ENCODE results near the gene PRSS57.

DNA sequence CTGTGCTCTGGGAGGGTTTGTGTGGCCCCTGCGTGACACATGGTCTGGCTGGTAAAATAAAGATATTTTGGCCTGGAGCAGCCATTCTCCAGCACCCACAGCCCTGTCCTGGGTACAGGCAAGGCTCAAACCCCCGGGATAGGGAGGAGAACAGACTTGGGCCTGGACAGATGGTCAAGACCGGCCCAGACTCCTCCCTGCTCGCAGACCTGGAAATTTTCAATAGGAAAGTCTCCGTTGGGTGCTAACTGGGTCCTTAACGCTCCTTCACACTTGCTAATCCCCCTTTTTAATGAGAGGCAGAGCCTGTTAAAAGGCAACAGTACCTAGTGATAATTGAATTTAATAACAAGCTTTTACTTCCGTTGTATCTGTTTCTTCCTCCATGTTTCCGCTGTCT, 16.0 kb upstream of the PRSS57 start:
- TF ChIP-seq, protein P1, sequence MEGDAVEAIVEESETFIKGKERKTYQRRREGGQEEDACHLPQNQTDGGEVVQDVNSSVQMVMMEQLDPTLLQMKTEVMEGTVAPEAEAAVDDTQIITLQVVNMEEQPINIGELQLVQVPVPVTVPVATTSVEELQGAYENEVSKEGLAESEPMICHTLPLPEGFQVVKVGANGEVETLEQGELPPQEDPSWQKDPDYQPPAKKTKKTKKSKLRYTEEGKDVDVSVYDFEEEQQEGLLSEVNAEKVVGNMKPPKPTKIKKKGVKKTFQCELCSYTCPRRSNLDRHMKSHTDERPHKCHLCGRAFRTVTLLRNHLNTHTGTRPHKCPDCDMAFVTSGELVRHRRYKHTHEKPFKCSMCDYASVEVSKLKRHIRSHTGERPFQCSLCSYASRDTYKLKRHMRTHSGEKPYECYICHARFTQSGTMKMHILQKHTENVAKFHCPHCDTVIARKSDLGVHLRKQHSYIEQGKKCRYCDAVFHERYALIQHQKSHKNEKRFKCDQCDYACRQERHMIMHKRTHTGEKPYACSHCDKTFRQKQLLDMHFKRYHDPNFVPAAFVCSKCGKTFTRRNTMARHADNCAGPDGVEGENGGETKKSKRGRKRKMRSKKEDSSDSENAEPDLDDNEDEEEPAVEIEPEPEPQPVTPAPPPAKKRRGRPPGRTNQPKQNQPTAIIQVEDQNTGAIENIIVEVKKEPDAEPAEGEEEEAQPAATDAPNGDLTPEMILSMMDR (CRISPR knock-in tag; IDR thresholded peaks at IDR 0.05) = no peak
- no peak for TF ChIP-seq MAFK (conservative IDR thresholded peaks at IDR 0.05 in 1 of 2, IDR thresholded peaks at IDR 0.05 in 1 of 2; ENCODE audit: low read length in 2 of 2)
- TF ChIP-seq BHLHE40 (IDR thresholded peaks at IDR 0.05; ENCODE audit: low read length) = no peak
- TF ChIP-seq GABPA (IDR thresholded peaks at IDR 0.05; ENCODE audit: low read depth, low read length) = no peak
- TF ChIP-seq GABPA (CRISPR knock-in tag; IDR thresholded peaks at IDR 0.05; ENCODE audit: low read depth) = no peak
- TF ChIP-seq MYC (CRISPR knock-in tag; IDR thresholded peaks at IDR 0.05; ENCODE audit: borderline replicate concordance) = no peak
- TF ChIP-seq MXI1 (IDR thresholded peaks at IDR 0.05; ENCODE audit: borderline replicate concordance, low read depth, low read length) = no peak
- no peak for TF ChIP-seq ZNF747 (CRISPR knock-in tag; IDR thresholded peaks at IDR 0.05; ENCODE audit: borderline replicate concordance)
- TF ChIP-seq, protein P2, sequence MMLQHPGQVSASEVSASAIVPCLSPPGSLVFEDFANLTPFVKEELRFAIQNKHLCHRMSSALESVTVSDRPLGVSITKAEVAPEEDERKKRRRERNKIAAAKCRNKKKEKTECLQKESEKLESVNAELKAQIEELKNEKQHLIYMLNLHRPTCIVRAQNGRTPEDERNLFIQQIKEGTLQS (CRISPR knock-in tag; IDR thresholded peaks at IDR 0.05) = no peak
- no peak for TF ChIP-seq ELF3 (CRISPR knock-in tag; IDR thresholded peaks at IDR 0.05)

Data from HepG2 (cell line).